GM18858 (cell line): ENCODE results near the gene COL9A1.

Experiments
- ATAC-seq: cut with Tn5 transposase; IDR thresholded peaks from one replicate; pipeline ENCODE4 v1.9.1; 2021; ENCODE audit not compliant: unreplicated experiment

The COL9A1 gene

GRCh38 chr6:70289299-70289698, 13.6 kb downstream of the COL9A1 start:
- ATAC-seq: no peak

DNA sequence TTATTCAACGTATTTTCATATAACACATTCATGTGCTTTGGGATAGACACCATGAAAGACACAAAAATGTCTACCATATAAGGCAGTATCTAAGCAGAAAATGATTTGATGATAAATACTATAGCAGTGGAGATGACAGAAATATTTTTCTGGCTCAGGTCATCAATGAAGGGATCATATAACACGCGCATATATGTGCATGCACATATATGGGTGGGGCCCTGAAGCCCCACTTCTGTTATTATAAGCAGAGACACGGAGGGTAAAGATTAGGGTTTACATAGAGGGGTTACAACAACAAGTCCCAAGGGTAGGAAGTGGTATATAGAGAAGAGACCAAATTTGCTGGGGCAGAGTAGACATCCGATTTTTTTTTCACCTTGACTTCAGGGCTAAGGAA, 16.0 kb downstream of the COL9A1 start:
- no peak for ATAC-seq

- no peak for ATAC-seq
Measured at GRCh38 chr6:70285201-70285600, 17.7 kb downstream of the COL9A1 start.

GRCh38 chr6:70282919-70283461, 19.9 kb downstream of the COL9A1 start:
- no peak for ATAC-seq

DNA sequence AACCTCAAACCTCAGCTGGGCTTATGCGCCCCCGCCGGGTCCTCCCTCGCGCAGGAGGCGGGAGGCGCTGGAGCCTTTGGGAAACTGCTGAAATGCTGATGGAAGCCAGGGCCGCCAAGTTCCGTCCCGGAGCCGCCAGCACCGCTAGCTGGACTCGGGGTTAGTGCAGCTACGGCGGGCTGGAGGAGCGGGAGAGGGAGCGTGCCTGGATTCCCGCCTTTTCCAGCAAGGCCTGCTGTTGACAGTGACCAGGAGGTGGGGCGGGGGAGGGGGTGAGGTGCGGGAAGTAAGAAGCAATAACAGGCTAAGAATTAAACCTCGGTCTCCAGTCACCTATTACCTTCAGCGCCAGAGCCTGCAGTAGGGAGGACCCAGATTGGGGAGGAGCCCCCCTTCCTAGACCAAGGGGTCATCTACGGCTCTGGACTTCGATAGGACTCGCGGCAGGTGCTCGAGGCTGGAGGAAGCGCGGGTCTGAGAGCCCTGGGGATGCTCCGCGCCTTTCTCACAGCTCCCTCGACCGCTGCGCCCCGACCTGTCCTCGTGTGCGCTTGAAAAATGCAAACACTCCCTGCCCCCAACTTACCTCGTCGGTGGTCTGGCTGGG, 20.5 kb downstream of the COL9A1 start:
- ATAC-seq: no peak

DNA sequence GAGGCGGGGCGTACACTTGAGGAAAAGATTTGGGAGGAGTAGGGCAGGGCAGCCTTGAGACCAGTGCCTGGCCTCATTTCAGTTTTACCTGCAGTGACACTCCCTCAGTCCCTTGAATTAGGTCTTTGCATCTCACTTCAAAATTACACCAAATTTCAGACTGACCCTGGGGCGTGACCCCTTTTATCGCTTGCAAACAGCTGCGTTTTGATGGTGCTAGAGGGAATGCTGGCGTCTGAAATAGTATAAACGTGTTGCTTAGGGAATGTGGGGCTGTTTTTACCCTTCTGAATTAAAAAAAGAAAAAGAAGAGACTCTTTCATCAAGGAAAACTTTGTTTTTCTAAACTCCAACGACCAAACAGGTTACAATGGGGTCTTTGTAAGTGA, 21.0 kb downstream of the COL9A1 start:
- no peak for ATAC-seq

DNA sequence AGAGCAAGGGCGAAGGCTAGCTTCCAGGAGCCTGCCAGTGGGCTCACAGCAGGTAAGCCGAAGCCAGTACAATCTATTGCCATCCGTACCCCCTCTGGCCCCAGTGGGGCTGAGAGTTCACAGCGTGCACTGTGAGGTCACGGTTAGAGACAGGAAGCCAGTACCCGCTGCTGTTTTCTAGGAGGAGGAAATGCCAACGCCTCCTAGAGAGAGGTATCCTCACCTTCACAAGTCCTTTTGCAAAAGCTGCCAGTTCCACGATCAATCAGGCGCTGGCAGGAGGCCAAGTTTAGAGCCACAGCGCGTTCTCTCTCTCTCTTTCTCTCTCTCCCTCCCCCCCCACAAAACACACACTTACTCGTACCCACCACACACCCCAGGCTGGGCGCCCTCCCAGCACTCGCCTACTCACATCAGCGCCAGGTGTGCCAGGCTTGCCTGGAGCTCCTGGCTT, 22.5 kb downstream of the COL9A1 start:
- no peak for ATAC-seq

- ATAC-seq: no peak
Measured at GRCh38 chr6:70277470-70277869, 25.4 kb downstream of the COL9A1 start.

GRCh38 chr6:70274338-70274737, 28.5 kb downstream of the COL9A1 start:
- no peak for ATAC-seq

DNA sequence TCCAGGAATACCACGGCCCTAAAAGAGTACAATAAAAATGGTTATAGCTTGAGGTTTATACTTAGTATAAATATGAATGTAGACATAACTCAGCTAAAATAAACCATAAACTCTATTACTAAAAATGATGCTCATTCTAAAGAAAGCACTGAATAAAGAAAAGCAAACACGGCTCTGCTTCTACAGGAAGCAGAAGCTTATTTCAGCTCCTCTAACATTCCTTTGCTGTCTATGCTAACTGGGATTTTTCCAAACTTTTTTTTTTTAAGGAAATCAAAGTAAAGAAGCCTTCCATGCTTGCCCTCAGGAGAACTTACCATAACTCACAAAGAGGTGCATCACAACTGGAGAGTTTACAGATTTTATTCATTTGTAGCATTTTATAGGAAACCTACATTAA, 30.8 kb downstream of the COL9A1 start:
- no peak for ATAC-seq

GRCh38 chr6:70270287-70271005, 32.4 kb downstream of the COL9A1 start:
- ATAC-seq: peak; percentile 54

GRCh38 chr6:70266142-70266541, 36.7 kb downstream of the COL9A1 start:
- no peak for ATAC-seq

DNA sequence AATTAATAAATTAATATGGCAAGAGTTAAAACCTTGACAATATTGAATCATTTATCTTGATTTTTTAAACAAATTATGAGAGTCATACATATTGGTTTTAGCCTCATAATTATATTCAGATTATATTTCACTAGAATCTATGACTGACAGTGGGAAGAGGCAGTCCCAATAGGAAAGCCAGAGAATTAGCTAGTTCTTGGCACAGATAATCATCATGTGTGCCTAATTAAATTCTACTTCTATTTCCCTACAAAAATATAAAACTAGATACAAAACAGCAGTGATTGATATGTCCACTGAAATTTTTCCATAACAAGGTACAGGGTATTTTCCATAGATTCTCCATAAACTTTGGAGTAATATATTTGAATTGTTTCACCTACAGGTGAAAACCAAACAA, 38.6 kb downstream of the COL9A1 start:
- no peak for ATAC-seq

- ATAC-seq: no peak
Measured at GRCh38 chr6:70258483-70258882, 44.4 kb downstream of the COL9A1 start.

- ATAC-seq: no peak
Measured at GRCh38 chr6:70257768-70258273, 45.1 kb downstream of the COL9A1 start.

DNA sequence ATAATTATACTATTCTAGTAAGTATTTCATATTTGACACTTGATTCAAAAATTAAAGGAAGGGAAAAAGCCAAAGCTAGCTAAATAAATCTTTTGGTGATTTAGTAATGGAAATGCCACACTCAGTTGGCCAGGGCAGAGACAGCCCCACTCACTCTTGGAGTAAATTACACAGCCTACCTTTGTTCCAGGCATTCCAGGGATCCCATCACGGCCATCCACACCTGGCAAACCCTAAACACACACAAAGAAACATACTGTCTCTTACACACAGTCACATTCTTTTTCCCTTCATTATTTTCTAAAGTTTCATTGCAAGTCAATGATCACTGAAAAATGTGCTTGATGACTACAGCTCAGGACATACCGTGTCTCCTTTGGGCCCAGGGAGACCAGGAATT, 48.1 kb downstream of the COL9A1 start:
- ATAC-seq: no peak

- ATAC-seq: no peak
Measured at GRCh38 chr6:70253923-70254322, 49.0 kb downstream of the COL9A1 start.

GRCh38 chr6:70252604-70253003, 50.3 kb downstream of the COL9A1 start:
- ATAC-seq: no peak

GRCh38 chr6:70246118-70246517, 56.8 kb downstream of the COL9A1 start:
- ATAC-seq: no peak

GRCh38 chr6:70241991-70242420, 60.9 kb downstream of the COL9A1 start:
- ATAC-seq: no peak

DNA sequence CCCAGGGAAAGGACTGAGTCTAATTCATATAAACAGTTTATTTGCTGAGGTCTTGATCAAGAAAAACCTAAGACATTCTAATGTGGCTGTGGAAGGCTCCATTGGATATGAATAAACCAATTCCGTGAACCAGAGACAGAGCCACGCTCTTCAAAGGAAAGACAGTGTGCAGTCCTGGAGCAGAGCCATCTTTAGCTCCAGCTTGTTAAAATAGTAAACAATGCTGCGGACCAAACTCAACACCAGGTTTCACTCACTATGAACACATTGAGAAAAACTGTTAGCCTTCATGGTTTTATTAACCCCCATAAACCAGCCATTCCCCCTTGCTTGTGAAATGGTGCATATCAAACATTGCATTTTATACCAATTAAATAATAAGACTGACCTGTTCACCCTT, 61.9 kb downstream of the COL9A1 start:
- no peak for ATAC-seq

DNA sequence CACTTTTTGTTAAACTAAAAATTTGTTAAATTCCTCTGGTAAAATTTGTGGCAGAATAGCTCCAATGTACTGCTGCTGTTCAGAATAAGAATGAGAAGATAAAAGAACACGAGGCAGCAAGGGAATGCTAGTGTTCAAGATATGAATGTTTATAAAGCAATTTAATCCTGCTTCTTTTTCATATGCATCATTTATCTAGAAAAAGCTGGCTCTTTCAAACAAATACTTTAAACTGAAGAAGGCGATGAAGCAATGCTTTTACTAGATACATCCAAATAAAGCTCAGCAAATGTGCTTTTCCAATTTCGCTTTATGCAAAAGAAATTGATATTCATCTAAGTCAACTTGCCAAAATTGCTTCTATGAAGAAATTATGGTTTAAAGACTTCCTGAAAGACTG, 66.5 kb downstream of the COL9A1 start:
- ATAC-seq: no peak
